HepG2 (cell line): Measurements from ENCODE around the gene POLR2J3.
"Not testable (repeated sequence)": the region's sequence is repeated elsewhere in the genome, so short reads cannot be mapped to it uniquely, and the experiment has no call there.

Experiments used
- ATF1 ChIP-seq: IDR thresholded peaks from 2 replicates; pipeline ENCODE4 v1.6.1; 2016; ENCODE audit warnings: mild to moderate bottlenecking, control low read depth
- ATF2 ChIP-seq: sonication (generic); formaldehyde crosslinking; IDR thresholded peaks from 2 replicates; pipeline ENCODE4 v1.4.0; 2020; ENCODE audit warnings: missing genetic modification reagents
- HDAC6 ChIP-seq: fragments of 200-600 bp; sonication (generic); IDR thresholded peaks from 2 replicates; pipeline ENCODE4 v1.7.0; 2017; ENCODE audit warnings: mild to moderate bottlenecking, antibody characterized with exemption, low read length, low read depth
- PHF20 ChIP-seq: sonication (generic); formaldehyde crosslinking; IDR thresholded peaks from 2 replicates; pipeline ENCODE4 v1.5.0; 2020; ENCODE audit warnings: mild to moderate bottlenecking, missing genetic modification reagents
- SIN3A ChIP-seq: IDR thresholded peaks from 2 replicates; pipeline ENCODE4 v1.6.1; 2011; ENCODE audit warnings: low read depth, mild to moderate bottlenecking, control low read depth, low read length, borderline replicate concordance
- TCF12 ChIP-seq, 2 experiments: fragments of 450-650 bp in 1 of 2; sonication (generic) in 1 of 2; formaldehyde crosslinking in 1 of 2; IDR thresholded peaks; 2 replicates each; pipeline versions ENCODE4 v1.6.1 to v1.8.0; 2017 to 2022; ENCODE audit warnings: antibody characterized with exemption in 1 of 2, mild to moderate bottlenecking in 1 of 2, missing genetic modification reagents in 1 of 2, moderate library complexity in 1 of 2
- TCF7L2 ChIP-seq: IDR thresholded peaks from 2 replicates; pipeline ENCODE4 v1.6.1; 2011; ENCODE audit warnings: mild to moderate bottlenecking, low read depth, low read length, moderate library complexity
- YY1 ChIP-seq: IDR thresholded peaks from 2 replicates; pipeline ENCODE4 v1.6.1; 2011; ENCODE audit warnings: low read length, low read depth, moderate library complexity, mild to moderate bottlenecking; ENCODE audit not compliant: insufficient read depth, insufficient replicate concordance
- ZNF160 ChIP-seq: sonication (generic); formaldehyde crosslinking; IDR thresholded peaks from 2 replicates; pipeline ENCODE4 v1.8.0; 2022; ENCODE audit warnings: mild to moderate bottlenecking, inconsistent platforms, missing genetic modification reagents
- ZNF281 ChIP-seq: sonication (generic); formaldehyde crosslinking; IDR thresholded peaks from 2 replicates; pipeline ENCODE4 v1.4.0; 2020; ENCODE audit warnings: missing genetic modification reagents, borderline replicate concordance

- TF ChIP-seq PHF20 (CRISPR knock-in tag); TCF12 (IDR thresholded peaks at IDR 0.05); TCF12 (CRISPR knock-in tag; IDR thresholded peaks at IDR 0.05); HDAC6; YY1; ATF1 (CRISPR knock-in tag); TCF7L2; ZNF281 (CRISPR knock-in tag); ZNF160; SIN3A; ATF2: not testable (repeated sequence)
Observed at GRCh38 chr7:102604431-102605145, 32.2 kb upstream of the POLR2J3 start.
